Thoracic aorta (tissue), 2 donors: ENCODE data around the gene SPAAR. TPM values are rescaled to one million over a fixed set of nuclear protein-coding genes. Genes with fewer than 3 reads are reported as not detected.
"Not testable (repeated sequence)": the region's sequence is repeated elsewhere in the genome, so short reads cannot be mapped to it uniquely, and the experiment has no call there.

Source experiments
- ATAC-seq: fragments of 150-250 bp; one replicate; pipeline ENCODE4 v1.8.0; 2017; ENCODE audit warnings: low read depth; ENCODE audit not compliant: insufficient number of reproducible peaks, low FRiP score
- DNase-seq: peaks from one replicate; pipeline ENCODE4 v3.0.0-alpha.2; 2020; ENCODE audit warnings: low spot score
- H3K27ac ChIP-seq, 2 donors: fragments of 200-600 bp; sonication (generic); 1 replicate in 1 of 2; 2 replicates in 1 of 2; pipeline ENCODE4 v1.5.1; 2016; ENCODE audit warnings: mild to moderate bottlenecking in 2 of 2, moderate library complexity in 2 of 2
- H3K27me3 ChIP-seq: fragments of 200-600 bp; sonication (generic); replicated peaks from 2 replicates; pipeline ENCODE4 v1.6.0; 2016; ENCODE audit warnings: mild to moderate bottlenecking; ENCODE audit not compliant: insufficient read depth
- H3K36me3 ChIP-seq: fragments of 200-600 bp; sonication (generic); one replicate; pipeline ENCODE4 v1.5.1; 2016
- H3K4me1 ChIP-seq, 2 donors: fragments of 200-600 bp; sonication (generic); 1 replicate in 1 of 2; 2 replicates in 1 of 2; pipeline versions ENCODE4 v1.5.1 to v1.6.0; 2016; ENCODE audit warnings: low read depth in 2 of 2, mild to moderate bottlenecking in 1 of 2; ENCODE audit not compliant: control insufficient read depth in 1 of 2
- H3K4me3 ChIP-seq: fragments of 200-600 bp; sonication (generic); 2 replicates; pipeline ENCODE4 v1.5.1; 2016; ENCODE audit warnings: mild to moderate bottlenecking
- H3K9me3 ChIP-seq: fragments of 200-600 bp; sonication (generic); 2 replicates; pipeline ENCODE4 v1.5.1; 2016
- CTCF ChIP-seq: fragments of 200-600 bp; sonication (generic); IDR thresholded peaks from one replicate; pipeline ENCODE4 v1.5.1; 2019; ENCODE audit warnings: antibody characterized with exemption
- total RNA-seq, 2 donors: library from RNA; depleted of rRNA; stranded (reverse); fragments of >200 nt; gene quantifications; one replicate each; pipeline versions ENCODE4 v1.1.0 to v1.2.3, GENCODE V29; 2016

SPAAR gene
- total RNA-seq, 2 donors from 2014 or later = 3.2 to 4.9 TPM

- TF ChIP-seq CTCF = no peak
- DNase-seq = no peak
- no peaks in the 10 kb centered on the region for H3K9me3 ChIP-seq
- no peak for ATAC-seq
- no peaks in the 10 kb centered on the region for H3K36me3 ChIP-seq
- H3K4me1 ChIP-seq = no peaks in the 10 kb centered on the region
- peaks cover 1% of the 10 kb centered on the region for H3K27me3 ChIP-seq
- no peak overlapping the region for H3K4me3 ChIP-seq
- H3K27ac ChIP-seq = no peak overlapping the region
These were observed 37.7 kb upstream of the SPAAR start for GRCh38 chr9:35871545-35871944.

- Histone ChIP-seq H3K36me3 (no peaks in the 10 kb centered on the region), H3K27me3 (no peaks in the 10 kb centered on the region), H3K27ac (no peak overlapping the region), H3K4me1 (no peaks in the 10 kb centered on the region), H3K4me3 (no peak overlapping the region), H3K9me3 (no peaks in the 10 kb centered on the region)
- no peak for TF ChIP-seq CTCF
- DNase-seq (no peak), ATAC-seq (no peak)
These were observed 36.8 kb upstream of the SPAAR start for GRCh38 chr9:35872505-35872904.

- Histone ChIP-seq H3K27ac (no peak overlapping the region), H3K27me3 (no peaks in the 10 kb centered on the region), H3K36me3 (no peaks in the 10 kb centered on the region), H3K9me3 (no peaks in the 10 kb centered on the region), H3K4me1 (no peaks in the 10 kb centered on the region), H3K4me3 (no peak overlapping the region)
- peak; percentile 96 for TF ChIP-seq CTCF
- ATAC-seq (no peak), DNase-seq (peak; percentile 46)
These were observed 26.9 kb upstream of the SPAAR start for GRCh38 chr9:35882263-35882848.

GRCh38 chr9:35882996-35883395, 26.3 kb upstream of the SPAAR start:
- H3K27me3 ChIP-seq = no peaks in the 10 kb centered on the region
- DNase-seq (no peak), ATAC-seq (no peak)
- H3K4me3 ChIP-seq = no peak overlapping the region
- no peaks in the 10 kb centered on the region for H3K36me3 ChIP-seq
- H3K27ac ChIP-seq = no peak overlapping the region
- TF ChIP-seq CTCF = no peak
- no peaks in the 10 kb centered on the region for H3K9me3 ChIP-seq
- H3K4me1 ChIP-seq = no peaks in the 10 kb centered on the region

- H3K36me3 ChIP-seq, DNase-seq, H3K4me3 ChIP-seq, H3K4me1 ChIP-seq, H3K27ac ChIP-seq, H3K9me3 ChIP-seq, ATAC-seq, H3K27me3 ChIP-seq: not testable (repeated sequence)
These were observed 24.4 kb upstream of the SPAAR start for GRCh38 chr9:35884908-35885307.

- DNase-seq (no peak), ATAC-seq (no peak)
- H3K4me1 ChIP-seq = no peaks in the 10 kb centered on the region
- no peak for TF ChIP-seq CTCF
- no peaks in the 10 kb centered on the region for H3K9me3 ChIP-seq
- H3K27ac ChIP-seq = no peak overlapping the region
- H3K36me3 ChIP-seq = no peaks in the 10 kb centered on the region
- H3K4me3 ChIP-seq = no peak overlapping the region
- no peaks in the 10 kb centered on the region for H3K27me3 ChIP-seq
These were observed 17.6 kb upstream of the SPAAR start for GRCh38 chr9:35891646-35892045.
